Activated CD4-positive, alpha-beta T cell treated with anti-CD3 and anti-CD28 coated beads for 36 hours (primary cell): ENCODE data around the gene CDH4. TPM values are rescaled to one million over a fixed set of nuclear protein-coding genes. Genes with fewer than 3 reads are reported as not detected.

Source experiments
- ATAC-seq: fragments of 200-7000 bp; cut with Tn5 transposase; one replicate; pipeline ENCODE4 v1.10.0; 2021; ENCODE audit warnings: mild to moderate bottlenecking, moderate library complexity
- CTCF ChIA-PET: fragments of 350-600 bp; sonication (Branson Sonifier 250); formaldehyde crosslinking; loops from one replicate; lab custom pipeline; 2021; ENCODE audit warnings: antibody characterized with exemption; lab: Charles Lee
- POLR2A ChIA-PET: fragments of 350-600 bp; sonication (Branson Sonifier 250); formaldehyde crosslinking; loops from one replicate; lab custom pipeline; 2021; ENCODE audit warnings: antibody characterized with exemption, inconsistent platforms; lab: Charles Lee
- DNase-seq: peaks from one replicate; pipeline ENCODE4 v3.0.0-alpha.2; 2020
- H3K27ac Mint-ChIP-seq: one replicate; pipeline ENCODE4 v1.8.0; 2021; ENCODE audit warnings: mixed read lengths
- H3K27me3 Mint-ChIP-seq: one replicate; pipeline ENCODE4 v1.8.0; 2021; ENCODE audit warnings: mixed read lengths
- H3K36me3 Mint-ChIP-seq: one replicate; pipeline ENCODE4 v1.8.0; 2021; ENCODE audit warnings: low read depth, mixed read lengths
- H3K4me1 Mint-ChIP-seq: one replicate; pipeline ENCODE4 v1.8.0; 2021; ENCODE audit warnings: mixed read lengths
- H3K4me3 Mint-ChIP-seq: one replicate; pipeline ENCODE4 v1.8.0; 2021; ENCODE audit warnings: mild to moderate bottlenecking, moderate library complexity, mixed read lengths
- H3K9me3 Mint-ChIP-seq: one replicate; pipeline ENCODE4 v1.8.0; 2021; ENCODE audit warnings: low read depth, mixed read lengths
- intact Hi-C, 2 experiments: fragments of 100-400 bp; cut with DNase I in 1 of 2; cut with micrococcal nuclease in 1 of 2; formaldehyde crosslinking; loops; one replicate each; pipeline versions ENCODE4 v1.14.2 to v1.15.1; 2022 to 2024; cut with DNase I, micrococcal nuclease
- total RNA-seq, 2 experiments: library from RNA; stranded (reverse); gene quantifications; one replicate each; pipeline ENCODE4 v1.2.3, GENCODE V29; 2021

CDH4 gene
- total RNA-seq, 2 experiments from 2014 or later, result not detected

- no peak for ATAC-seq
- Mint-ChIP-seq H3K36me3 (no peaks in the 10 kb centered on the region), H3K9me3 (no peaks in the 10 kb centered on the region), H3K27me3 (peaks cover 2% of the 10 kb centered on the region), H3K27ac (no peak overlapping the region), H3K4me1 (no peaks in the 10 kb centered on the region), H3K4me3 (no peak overlapping the region)
- POLR2A ChIA-PET, result no interaction called here
- DNase-seq, result no peak
- intact Hi-C loops, result no loop called here
- CTCF ChIA-PET, result no interaction called here
Observed at GRCh38 chr20:61733891-61734732, 482.1 kb downstream of the CDH4 start.

GRCh38 chr20:61734733-61735502, 482.9 kb downstream of the CDH4 start:
- Mint-ChIP-seq H3K4me3 (no peak overlapping the region), H3K27me3 (peaks cover 2% of the 10 kb centered on the region), H3K36me3 (no peaks in the 10 kb centered on the region), H3K9me3 (no peaks in the 10 kb centered on the region), H3K27ac (no peak overlapping the region), H3K4me1 (no peaks in the 10 kb centered on the region)
- no peak for DNase-seq
- POLR2A ChIA-PET, result no interaction called here
- intact Hi-C loops, result no loop called here
- CTCF ChIA-PET, result no interaction called here
- ATAC-seq, result no peak

GRCh38 chr20:61735503-61735785, 483.4 kb downstream of the CDH4 start:
- no peak for ATAC-seq
- Mint-ChIP-seq H3K36me3 (no peaks in the 10 kb centered on the region), H3K9me3 (no peaks in the 10 kb centered on the region), H3K27me3 (peaks cover 2% of the 10 kb centered on the region), H3K4me3 (no peak overlapping the region), H3K27ac (no peak overlapping the region), H3K4me1 (no peaks in the 10 kb centered on the region)
- ChIA-PET POLR2A (no interaction called here), CTCF (no interaction called here)
- intact Hi-C loops, result no loop called here
- no peak for DNase-seq

- ChIA-PET CTCF (no interaction called here), POLR2A (no interaction called here)
- intact Hi-C loops, result no loop called here
- Mint-ChIP-seq H3K4me3 (no peak overlapping the region), H3K4me1 (no peaks in the 10 kb centered on the region), H3K27me3 (peaks cover 2% of the 10 kb centered on the region), H3K27ac (no peak overlapping the region), H3K36me3 (no peaks in the 10 kb centered on the region), H3K9me3 (no peaks in the 10 kb centered on the region)
- no peak for DNase-seq
- ATAC-seq, result no peak
Observed at GRCh38 chr20:61736001-61736635, 484.1 kb downstream of the CDH4 start.

- Mint-ChIP-seq H3K27me3 (peaks cover 2% of the 10 kb centered on the region), H3K36me3 (no peaks in the 10 kb centered on the region), H3K9me3 (no peaks in the 10 kb centered on the region), H3K4me3 (no peak overlapping the region), H3K27ac (no peak overlapping the region), H3K4me1 (no peaks in the 10 kb centered on the region)
- DNase-seq (no peak), ATAC-seq (no peak)
- ChIA-PET POLR2A (no interaction called here), CTCF (no interaction called here)
- intact Hi-C loops, result no loop called here
Observed at GRCh38 chr20:61736751-61737310, 484.8 kb downstream of the CDH4 start.

- ATAC-seq, result no peak
- ChIA-PET POLR2A (no interaction called here), CTCF (no interaction called here)
- H3K9me3 Mint-ChIP-seq, result no peaks in the 10 kb centered on the region
- no peaks in the 10 kb centered on the region for H3K36me3 Mint-ChIP-seq
- intact Hi-C loops, result no loop called here
- no peak overlapping the region for H3K27ac Mint-ChIP-seq
- DNase-seq, result no peak
- peaks cover 2% of the 10 kb centered on the region for H3K27me3 Mint-ChIP-seq
- H3K4me3 Mint-ChIP-seq, result no peak overlapping the region
- no peaks in the 10 kb centered on the region for H3K4me1 Mint-ChIP-seq
Observed at GRCh38 chr20:61737346-61737745, 485.3 kb downstream of the CDH4 start.

- no peak overlapping the region for H3K27ac Mint-ChIP-seq
- no peaks in the 10 kb centered on the region for H3K4me1 Mint-ChIP-seq
- DNase-seq (no peak), ATAC-seq (no peak)
- intact Hi-C loops, result no loop called here
- H3K36me3 Mint-ChIP-seq, result no peaks in the 10 kb centered on the region
- POLR2A ChIA-PET, result no interaction called here
- peaks cover 2% of the 10 kb centered on the region for H3K27me3 Mint-ChIP-seq
- CTCF ChIA-PET, result no interaction called here
- no peak overlapping the region for H3K4me3 Mint-ChIP-seq
- no peaks in the 10 kb centered on the region for H3K9me3 Mint-ChIP-seq
Observed at GRCh38 chr20:61737812-61738443, 485.9 kb downstream of the CDH4 start.

- intact Hi-C loops, result no loop called here
- CTCF ChIA-PET, result no interaction called here
- no peaks in the 10 kb centered on the region for H3K36me3 Mint-ChIP-seq
- no peak overlapping the region for H3K27ac Mint-ChIP-seq
- H3K9me3 Mint-ChIP-seq, result no peaks in the 10 kb centered on the region
- H3K27me3 Mint-ChIP-seq, result no peaks in the 10 kb centered on the region
- no peak for DNase-seq
- no peak overlapping the region for H3K4me3 Mint-ChIP-seq
- POLR2A ChIA-PET, result no interaction called here
- ATAC-seq, result no peak
- no peaks in the 10 kb centered on the region for H3K4me1 Mint-ChIP-seq
Observed at GRCh38 chr20:61738601-61739069, 486.6 kb downstream of the CDH4 start.

GRCh38 chr20:61739086-61739831, 487.2 kb downstream of the CDH4 start:
- Mint-ChIP-seq H3K27ac (no peak overlapping the region), H3K36me3 (no peaks in the 10 kb centered on the region), H3K4me3 (no peak overlapping the region), H3K27me3 (no peaks in the 10 kb centered on the region), H3K9me3 (no peaks in the 10 kb centered on the region), H3K4me1 (no peaks in the 10 kb centered on the region)
- CTCF ChIA-PET, result no interaction called here
- no peak for DNase-seq
- intact Hi-C loops, result no loop called here
- ATAC-seq, result no peak
- POLR2A ChIA-PET, result no interaction called here

GRCh38 chr20:61739832-61740118, 487.7 kb downstream of the CDH4 start:
- Mint-ChIP-seq H3K4me1 (no peaks in the 10 kb centered on the region), H3K27me3 (no peaks in the 10 kb centered on the region), H3K4me3 (no peak overlapping the region), H3K9me3 (no peaks in the 10 kb centered on the region), H3K27ac (no peak overlapping the region), H3K36me3 (no peaks in the 10 kb centered on the region)
- ATAC-seq, result no peak
- intact Hi-C loops, result no loop called here
- DNase-seq, result no peak
- POLR2A ChIA-PET, result no interaction called here
- CTCF ChIA-PET, result no interaction called here
